Colonic mucosa (tissue), 4 donors: ENCODE results near the gene SUPT20H. TPM values are rescaled to one million over a fixed set of nuclear protein-coding genes. Genes with fewer than 3 reads are reported as not detected.

Experiments
- DNase-seq: peaks from one replicate; pipeline ENCODE4 v3.0.0-alpha.2; 2020
- H3K27ac ChIP-seq: fragments of 200-600 bp; one replicate; pipeline ENCODE4 v1.8.0; 2021
- H3K27me3 ChIP-seq: fragments of 200-600 bp; one replicate; pipeline ENCODE4 v1.8.0; 2021
- H3K36me3 ChIP-seq: fragments of 200-600 bp; one replicate; pipeline ENCODE4 v1.8.0; 2021
- H3K4me1 ChIP-seq: fragments of 200-600 bp; one replicate; pipeline ENCODE4 v1.8.0; 2021; ENCODE audit warnings: mild to moderate bottlenecking
- H3K4me3 ChIP-seq: fragments of 200-600 bp; one replicate; pipeline ENCODE4 v1.8.0; 2021
- H3K9ac ChIP-seq, 2 donors: one replicate each; pipeline ENCODE4 v1.7.0; 2013; ENCODE audit warnings: control low read depth in 2 of 2, low read depth in 2 of 2, low read length in 2 of 2
- H3K9me3 ChIP-seq: fragments of 200-600 bp; one replicate; pipeline ENCODE4 v1.8.0; 2021
- intact Hi-C: fragments of 100-400 bp; cut with DNase I; formaldehyde crosslinking; loops from one replicate; pipeline ENCODE4 v1.14.1; 2022
- total RNA-seq, 2 donors: library from RNA; stranded (reverse); fragmentation: NEBNext Ultra II Directional in 1 of 2; extraction: Animal tissue kit (Norgen Biotek cat#: 25700) in 1 of 2; gene quantifications; one replicate each; pipeline ENCODE4 v1.2.1, GENCODE V29; 2021
- TF ChIP-seq, protein P1 (sequence below): fragments of 200-600 bp; IDR thresholded peaks from one replicate; pipeline ENCODE4 v1.8.0; 2022; ENCODE audit warnings: antibody characterized with exemption, mild to moderate bottlenecking
- donor health status: healthy.
- donor health status: DM: no; HTN: no; CAD: no.
- donor health status: DM: no; HTN: no; CAD: no.

Gene SUPT20H
- total RNA-seq, 2 donors from 2014 or later: 40.5 to 42.2 TPM

GRCh38 chr13:36979361-36980050, 80.0 kb downstream of the SUPT20H start:
- no peaks in the 10 kb centered on the region for H3K9me3 ChIP-seq
- intact Hi-C loops: loop anchor here (2.0 kb wide), 1 partner anchor 123 kb away; no protein-coding TSS in a partner anchor
- peaks cover 1% of the 10 kb centered on the region for H3K36me3 ChIP-seq
- H3K27me3 ChIP-seq: no peaks in the 10 kb centered on the region
- TF ChIP-seq, protein P1, sequence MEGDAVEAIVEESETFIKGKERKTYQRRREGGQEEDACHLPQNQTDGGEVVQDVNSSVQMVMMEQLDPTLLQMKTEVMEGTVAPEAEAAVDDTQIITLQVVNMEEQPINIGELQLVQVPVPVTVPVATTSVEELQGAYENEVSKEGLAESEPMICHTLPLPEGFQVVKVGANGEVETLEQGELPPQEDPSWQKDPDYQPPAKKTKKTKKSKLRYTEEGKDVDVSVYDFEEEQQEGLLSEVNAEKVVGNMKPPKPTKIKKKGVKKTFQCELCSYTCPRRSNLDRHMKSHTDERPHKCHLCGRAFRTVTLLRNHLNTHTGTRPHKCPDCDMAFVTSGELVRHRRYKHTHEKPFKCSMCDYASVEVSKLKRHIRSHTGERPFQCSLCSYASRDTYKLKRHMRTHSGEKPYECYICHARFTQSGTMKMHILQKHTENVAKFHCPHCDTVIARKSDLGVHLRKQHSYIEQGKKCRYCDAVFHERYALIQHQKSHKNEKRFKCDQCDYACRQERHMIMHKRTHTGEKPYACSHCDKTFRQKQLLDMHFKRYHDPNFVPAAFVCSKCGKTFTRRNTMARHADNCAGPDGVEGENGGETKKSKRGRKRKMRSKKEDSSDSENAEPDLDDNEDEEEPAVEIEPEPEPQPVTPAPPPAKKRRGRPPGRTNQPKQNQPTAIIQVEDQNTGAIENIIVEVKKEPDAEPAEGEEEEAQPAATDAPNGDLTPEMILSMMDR: no peak
- no peak overlapping the region for H3K27ac ChIP-seq
- H3K4me1 ChIP-seq: no peaks in the 10 kb centered on the region
- H3K9ac ChIP-seq: no peak overlapping the region
- no peak for DNase-seq
- H3K4me3 ChIP-seq: no peak overlapping the region

DNA sequence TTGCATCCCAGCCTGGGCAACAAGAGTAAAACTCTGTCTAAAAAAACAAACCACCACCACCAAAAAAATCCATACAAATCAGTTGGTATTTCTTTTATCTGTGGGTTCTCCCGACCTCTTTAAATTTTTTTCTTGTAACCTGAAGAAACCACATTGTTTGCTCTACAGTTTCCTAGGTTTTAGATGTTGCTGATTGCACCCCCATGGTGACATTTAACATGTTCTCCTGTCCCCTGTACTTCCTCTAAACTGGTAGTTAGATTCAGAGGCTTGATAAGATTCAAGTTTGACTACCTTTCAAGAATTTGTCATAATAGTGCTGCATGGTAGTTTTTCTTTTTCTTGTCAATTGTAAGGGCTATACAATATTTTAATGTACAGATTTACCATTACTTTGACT, 84.3 kb downstream of the SUPT20H start:
- H3K9me3 ChIP-seq: no peaks in the 10 kb centered on the region
- H3K36me3 ChIP-seq: no peaks in the 10 kb centered on the region
- TF ChIP-seq, protein P1: no peak
- DNase-seq: no peak
- no peaks in the 10 kb centered on the region for H3K27me3 ChIP-seq
- no peak overlapping the region for H3K9ac ChIP-seq
- intact Hi-C loops: no loop called here
- no peak overlapping the region for H3K4me3 ChIP-seq
- H3K27ac ChIP-seq: no peak overlapping the region
- H3K4me1 ChIP-seq: no peaks in the 10 kb centered on the region

- no peaks in the 10 kb centered on the region for H3K9me3 ChIP-seq
- intact Hi-C loops: no loop called here
- no peak overlapping the region for H3K9ac ChIP-seq
- TF ChIP-seq, protein P1: no peak
- H3K36me3 ChIP-seq: no peaks in the 10 kb centered on the region
- H3K4me3 ChIP-seq: no peak overlapping the region
- H3K27me3 ChIP-seq: no peaks in the 10 kb centered on the region
- no peak overlapping the region for H3K27ac ChIP-seq
- no peaks in the 10 kb centered on the region for H3K4me1 ChIP-seq
- no peak for DNase-seq
Measured at GRCh38 chr13:36973621-36974295, 85.7 kb downstream of the SUPT20H start.

DNA sequence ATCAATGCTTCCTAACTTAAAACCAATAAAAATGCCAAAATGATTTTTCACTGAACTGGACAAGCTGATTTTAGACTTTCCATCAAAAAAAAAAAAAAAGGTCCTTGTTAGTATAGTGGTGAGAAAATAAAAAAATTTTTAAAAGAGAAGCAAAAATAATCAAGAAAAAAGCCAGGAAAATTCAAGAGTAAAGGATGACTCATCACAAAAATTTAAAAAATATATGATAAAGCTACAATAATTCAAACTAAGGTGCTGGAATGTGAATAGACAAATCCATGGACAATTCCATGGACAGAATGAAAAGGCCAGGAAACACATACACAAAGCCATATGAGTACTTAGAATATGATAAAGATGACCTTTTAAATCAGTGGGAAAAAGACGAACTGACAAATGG, 86.5 kb downstream of the SUPT20H start:
- DNase-seq: no peak
- H3K9ac ChIP-seq: no peak overlapping the region
- no peaks in the 10 kb centered on the region for H3K4me1 ChIP-seq
- no peak overlapping the region for H3K4me3 ChIP-seq
- H3K9me3 ChIP-seq: no peaks in the 10 kb centered on the region
- H3K36me3 ChIP-seq: no peaks in the 10 kb centered on the region
- TF ChIP-seq, protein P1: no peak
- H3K27me3 ChIP-seq: no peaks in the 10 kb centered on the region
- no peak overlapping the region for H3K27ac ChIP-seq
- intact Hi-C loops: no loop called here

GRCh38 chr13:36966404-36966803, 93.1 kb downstream of the SUPT20H start:
- H3K36me3 ChIP-seq: no peaks in the 10 kb centered on the region
- no peak for DNase-seq

More at GRCh38 chr13:36966404-36966803, 93.1 kb downstream of the SUPT20H start:
- Histone ChIP-seq H3K27ac (no peak overlapping the region), H3K4me1 (no peaks in the 10 kb centered on the region), H3K4me3 (no peak overlapping the region), H3K9ac (no peak overlapping the region), H3K9me3 (no peaks in the 10 kb centered on the region), H3K27me3 (no peaks in the 10 kb centered on the region)
- TF ChIP-seq, protein P1: no peak
- intact Hi-C loops: no loop called here
